K562 (cell line): Measurements from ENCODE around the gene MYL4. TPM values are rescaled to one million over a fixed set of nuclear protein-coding genes. Genes with fewer than 3 reads are reported as not detected.

Experiments
- ATF7 ChIP-seq: fragments of 450-650 bp; IDR thresholded peaks from 2 replicates; pipeline ENCODE4 v1.7.1; 2014; ENCODE audit warnings: mild to moderate bottlenecking, moderate library complexity
- BHLHE40 ChIP-seq: IDR thresholded peaks from 2 replicates; pipeline ENCODE4 v1.6.1; 2011; ENCODE audit warnings: low read length, improper control_type of control experiment
- CBFA2T2 ChIP-seq: fragments of 450-650 bp; conservative IDR thresholded peaks from 2 replicates; pipeline ENCODE4 v1.6.1; 2017; ENCODE audit warnings: mild to moderate bottlenecking
- CCNT2 ChIP-seq: IDR thresholded peaks from 2 replicates; pipeline ENCODE4 v1.6.1; 2011; ENCODE audit warnings: borderline replicate concordance, low read depth, mild to moderate bottlenecking, moderate library complexity, mixed read lengths, low read length; ENCODE audit not compliant: insufficient read length; ENCODE audit errors: extremely low read depth
- DPF2 ChIP-seq: fragments of 450-650 bp; IDR thresholded peaks from 2 replicates; pipeline ENCODE4 v1.6.1; 2016
- EHMT2 ChIP-seq: fragments of 450-650 bp; IDR thresholded peaks from 2 replicates; pipeline ENCODE4 v1.6.1; 2018; ENCODE audit warnings: antibody characterized with exemption
- ETV5 ChIP-seq: sonication (generic); formaldehyde crosslinking; IDR thresholded peaks from 2 replicates; pipeline ENCODE4 v1.4.0; 2020; ENCODE audit warnings: low read depth, mild to moderate bottlenecking, missing genetic modification reagents
- GTF2A2 ChIP-seq: IDR thresholded peaks from 2 replicates; pipeline ENCODE4 v1.6.1; 2016; ENCODE audit warnings: mild to moderate bottlenecking, missing genetic modification characterization, missing compliant biosample characterization
- JUND ChIP-seq, 2 experiments: IDR thresholded peaks; 2 replicates in 1 of 2; 3 replicates in 1 of 2; pipeline ENCODE4 v1.6.1; 2011; ENCODE audit warnings: borderline replicate concordance in 2 of 2, low read depth in 2 of 2, low read length in 2 of 2, improper control_type of control experiment in 1 of 2, missing biosample characterization in 1 of 2, missing genetic modification characterization in 1 of 2, missing genetic modification reagents in 1 of 2
- KDM1A ChIP-seq, 2 experiments: fragments of 450-650 bp; IDR thresholded peaks; 2 replicates each; pipeline ENCODE4 v1.6.1; 2016; ENCODE audit warnings: mild to moderate bottlenecking in 2 of 2
- MED1 ChIP-seq: sonication (generic); formaldehyde crosslinking; IDR thresholded peaks from 2 replicates; pipeline ENCODE4 v1.8.1; 2023; ENCODE audit warnings: missing genetic modification reagents, borderline replicate concordance
- MTA2 ChIP-seq: fragments of 450-650 bp; IDR thresholded peaks from 2 replicates; pipeline ENCODE4 v1.6.1; 2016; ENCODE audit warnings: low read depth
- TAL1 ChIP-seq: fragments of 450-650 bp; IDR thresholded peaks from 2 replicates; pipeline ENCODE4 v1.6.1; 2016; ENCODE audit warnings: mild to moderate bottlenecking
- YY1 ChIP-seq, 3 experiments: IDR thresholded peaks; 2 replicates each; pipeline ENCODE4 v1.6.1; 2011; ENCODE audit warnings: low read length in 2 of 3, mild to moderate bottlenecking in 2 of 3, moderate library complexity in 2 of 3, borderline replicate concordance in 1 of 3, control low read depth in 1 of 3, low read depth in 1 of 3; ENCODE audit not compliant: insufficient read depth in 3 of 3, insufficient replicate concordance in 2 of 3, control insufficient read depth in 1 of 3, insufficient read length in 1 of 3; ENCODE audit errors: extremely low read depth in 1 of 3
- ZEB2 ChIP-seq: fragments of 450-650 bp; IDR thresholded peaks from 2 replicates; pipeline ENCODE4 v1.6.1; 2016
- ZNF239 ChIP-seq: fragments of 250-450 bp; sonication (Bioruptor Pico); IDR thresholded peaks from 2 replicates; pipeline ENCODE4 v1.4.0; 2020; ENCODE audit warnings: mild to moderate bottlenecking
- polyA plus RNA-seq, 8 experiments: library from polyadenylated mRNA; depleted of rRNA in 4 of 8; stranded (reverse) in 5 of 8; unstranded in 3 of 8; fragments of >200 nt; fragmentation: Nextera tagmentation in 2 of 8; fragmentation: Illumina TruSeq in 1 of 8; extraction: Ambion mirVana in 2 of 8; extraction: Trizol in 1 of 8; gene quantifications; 2 replicates each; pipeline versions ENCODE4 v1.2.1 to v1.2.3, GENCODE V29; 2011 to 2014; ENCODE audit warnings: inconsistent platforms in 1 of 8, missing spikeins in 1 of 8
- total RNA-seq, 7 experiments: library from RNA; depleted of rRNA in 6 of 7; stranded (reverse); fragments of >200 nt in 6 of 7; fragmentation: Illumina TruSeq in 2 of 7; extraction: Trizol in 2 of 7; gene quantifications; 2 replicates each; pipeline versions ENCODE4 v1.2.1 to v1.2.3, GENCODE V29; 2011 to 2021; ENCODE audit warnings: low replicate concordance in 1 of 7
- TF ChIP-seq, protein P1 (sequence below): fragments of 450-650 bp; IDR thresholded peaks from 2 replicates; pipeline ENCODE4 v1.6.1; 2017; ENCODE audit warnings: antibody characterized with exemption, mild to moderate bottlenecking
- TF ChIP-seq, protein P2 (sequence below): fragments of 200-800 bp; sonication (Bioruptor generic); IDR thresholded peaks from 2 replicates; pipeline ENCODE4 v1.6.1; 2017; ENCODE audit warnings: missing genetic modification characterization, missing compliant biosample characterization
- TF ChIP-seq, protein P3 (sequence below), 2 experiments: fragments of 450-650 bp in 1 of 2; sonication (generic) in 1 of 2; formaldehyde crosslinking in 1 of 2; IDR thresholded peaks in 1 of 2; conservative IDR thresholded peaks in 1 of 2; 2 replicates each; pipeline versions ENCODE4 v1.6.1 to v1.8.1; 2016 to 2023; ENCODE audit warnings: mild to moderate bottlenecking in 2 of 2, moderate library complexity in 2 of 2, inconsistent platforms in 1 of 2, missing genetic modification reagents in 1 of 2
- TF ChIP-seq, protein P4 (sequence below): sonication (generic); formaldehyde crosslinking; IDR thresholded peaks from 2 replicates; pipeline ENCODE4 v1.8.1; 2022; ENCODE audit warnings: missing genetic modification reagents

Gene MYL4
- total and polyA plus RNA-seq, 9 of the 15 experiments (the other 6 are each of a cell fraction or from before 2014, with no cell fraction given), result 117 to 423 (median 221) TPM

DNA sequence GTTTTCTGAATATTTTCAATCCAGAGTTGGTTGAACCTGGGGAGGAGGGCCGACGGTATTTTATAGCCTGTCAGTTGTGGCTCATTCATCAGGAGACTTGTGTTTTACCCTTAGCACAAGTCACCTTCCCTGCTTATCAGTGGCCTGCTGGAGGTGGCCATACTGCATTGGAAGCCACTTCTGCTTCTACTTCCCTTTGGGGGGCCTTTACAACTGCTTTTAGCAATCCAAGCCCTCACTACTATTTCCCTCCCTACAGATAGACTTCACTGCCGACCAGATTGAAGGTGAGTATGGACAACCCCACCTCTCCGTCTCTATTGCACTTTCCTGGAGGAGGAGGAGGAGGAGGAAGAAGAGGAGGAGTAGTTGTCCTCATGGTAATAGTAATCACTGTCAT lies 4.4 kb downstream of the MYL4 start (continued):
- TF ChIP-seq DPF2 (peak; percentile 75), BHLHE40 (peak; percentile 37; the same call in 1 of the 2 replicates), TAL1 (peak; percentile 49; the same call in 1 of the 2 replicates), EHMT2 (peak; percentile 84), ATF7 (0 out of 2 replicates have a peak, but pooled peaks have one; percentile 14), ZNF239 (CRISPR knock-in tag) (no peak), MED1 (no peak), JUND (IDR thresholded peaks at IDR 0.05; ENCODE audit: borderline replicate concordance, low read depth, low read length) (peak; percentile 5; the same call in 1 of the 2 replicates), JUND (tag; IDR thresholded peaks at IDR 0.05; ENCODE audit: borderline replicate concordance, low read depth, low read length) (no peak; the same call in 2 of the 3 replicates), ZEB2 (0 out of 2 replicates have a peak, but pooled peaks have one; percentile 14), YY1 (IDR thresholded peaks at IDR 0.05; ENCODE audit: borderline replicate concordance in 1 of 3, control insufficient read depth in 1 of 3, extremely low read depth in 1 of 3, insufficient read depth in 3 of 3, insufficient read length in 1 of 3, insufficient replicate concordance in 2 of 3, low read depth in 1 of 3, low read length in 2 of 3) (peak; percentile 10 to 88 (median 41)), CCNT2 (no peak), CBFA2T2 (peak; percentile 51), MTA2 (peak; percentile 13; the same call in 1 of the 2 replicates), KDM1A (IDR thresholded peaks at IDR 0.05) (peak; percentile 72 to 75; a peak in 3 of 4 replicates), ETV5 (no peak), GTF2A2 (no peak)
- TF ChIP-seq, protein P1, sequence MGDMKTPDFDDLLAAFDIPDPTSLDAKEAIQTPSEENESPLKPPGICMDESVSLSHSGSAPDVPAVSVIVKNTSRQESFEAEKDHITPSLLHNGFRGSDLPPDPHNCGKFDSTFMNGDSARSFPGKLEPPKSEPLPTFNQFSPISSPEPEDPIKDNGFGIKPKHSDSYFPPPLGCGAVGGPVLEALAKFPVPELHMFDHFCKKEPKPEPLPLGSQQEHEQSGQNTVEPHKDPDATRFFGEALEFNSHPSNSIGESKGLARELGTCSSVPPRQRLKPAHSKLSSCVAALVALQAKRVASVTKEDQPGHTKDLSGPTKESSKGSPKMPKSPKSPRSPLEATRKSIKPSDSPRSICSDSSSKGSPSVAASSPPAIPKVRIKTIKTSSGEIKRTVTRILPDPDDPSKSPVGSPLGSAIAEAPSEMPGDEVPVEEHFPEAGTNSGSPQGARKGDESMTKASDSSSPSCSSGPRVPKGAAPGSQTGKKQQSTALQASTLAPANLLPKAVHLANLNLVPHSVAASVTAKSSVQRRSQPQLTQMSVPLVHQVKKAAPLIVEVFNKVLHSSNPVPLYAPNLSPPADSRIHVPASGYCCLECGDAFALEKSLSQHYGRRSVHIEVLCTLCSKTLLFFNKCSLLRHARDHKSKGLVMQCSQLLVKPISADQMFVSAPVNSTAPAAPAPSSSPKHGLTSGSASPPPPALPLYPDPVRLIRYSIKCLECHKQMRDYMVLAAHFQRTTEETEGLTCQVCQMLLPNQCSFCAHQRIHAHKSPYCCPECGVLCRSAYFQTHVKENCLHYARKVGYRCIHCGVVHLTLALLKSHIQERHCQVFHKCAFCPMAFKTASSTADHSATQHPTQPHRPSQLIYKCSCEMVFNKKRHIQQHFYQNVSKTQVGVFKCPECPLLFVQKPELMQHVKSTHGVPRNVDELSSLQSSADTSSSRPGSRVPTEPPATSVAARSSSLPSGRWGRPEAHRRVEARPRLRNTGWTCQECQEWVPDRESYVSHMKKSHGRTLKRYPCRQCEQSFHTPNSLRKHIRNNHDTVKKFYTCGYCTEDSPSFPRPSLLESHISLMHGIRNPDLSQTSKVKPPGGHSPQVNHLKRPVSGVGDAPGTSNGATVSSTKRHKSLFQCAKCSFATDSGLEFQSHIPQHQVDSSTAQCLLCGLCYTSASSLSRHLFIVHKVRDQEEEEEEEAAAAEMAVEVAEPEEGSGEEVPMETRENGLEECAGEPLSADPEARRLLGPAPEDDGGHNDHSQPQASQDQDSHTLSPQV, result 0 out of 2 replicates have a peak, but pooled peaks have one; percentile 42
- TF ChIP-seq, protein P2, sequence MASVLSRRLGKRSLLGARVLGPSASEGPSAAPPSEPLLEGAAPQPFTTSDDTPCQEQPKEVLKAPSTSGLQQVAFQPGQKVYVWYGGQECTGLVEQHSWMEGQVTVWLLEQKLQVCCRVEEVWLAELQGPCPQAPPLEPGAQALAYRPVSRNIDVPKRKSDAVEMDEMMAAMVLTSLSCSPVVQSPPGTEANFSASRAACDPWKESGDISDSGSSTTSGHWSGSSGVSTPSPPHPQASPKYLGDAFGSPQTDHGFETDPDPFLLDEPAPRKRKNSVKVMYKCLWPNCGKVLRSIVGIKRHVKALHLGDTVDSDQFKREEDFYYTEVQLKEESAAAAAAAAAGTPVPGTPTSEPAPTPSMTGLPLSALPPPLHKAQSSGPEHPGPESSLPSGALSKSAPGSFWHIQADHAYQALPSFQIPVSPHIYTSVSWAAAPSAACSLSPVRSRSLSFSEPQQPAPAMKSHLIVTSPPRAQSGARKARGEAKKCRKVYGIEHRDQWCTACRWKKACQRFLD (CRISPR knock-in tag), result 0 out of 2 replicates have a peak, but pooled peaks have one; percentile 55
- TF ChIP-seq, protein P3, sequence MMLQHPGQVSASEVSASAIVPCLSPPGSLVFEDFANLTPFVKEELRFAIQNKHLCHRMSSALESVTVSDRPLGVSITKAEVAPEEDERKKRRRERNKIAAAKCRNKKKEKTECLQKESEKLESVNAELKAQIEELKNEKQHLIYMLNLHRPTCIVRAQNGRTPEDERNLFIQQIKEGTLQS (IDR thresholded peaks at IDR 0.05), result 0 out of 2 replicates have a peak, but pooled peaks have one; percentile 7
- TF ChIP-seq, protein P3 (CRISPR knock-in tag; conservative IDR thresholded peaks at IDR 0.05), result no peak
- TF ChIP-seq, protein P4, sequence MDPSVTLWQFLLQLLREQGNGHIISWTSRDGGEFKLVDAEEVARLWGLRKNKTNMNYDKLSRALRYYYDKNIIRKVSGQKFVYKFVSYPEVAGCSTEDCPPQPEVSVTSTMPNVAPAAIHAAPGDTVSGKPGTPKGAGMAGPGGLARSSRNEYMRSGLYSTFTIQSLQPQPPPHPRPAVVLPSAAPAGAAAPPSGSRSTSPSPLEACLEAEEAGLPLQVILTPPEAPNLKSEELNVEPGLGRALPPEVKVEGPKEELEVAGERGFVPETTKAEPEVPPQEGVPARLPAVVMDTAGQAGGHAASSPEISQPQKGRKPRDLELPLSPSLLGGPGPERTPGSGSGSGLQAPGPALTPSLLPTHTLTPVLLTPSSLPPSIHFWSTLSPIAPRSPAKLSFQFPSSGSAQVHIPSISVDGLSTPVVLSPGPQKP (CRISPR knock-in tag), result no peak
